Type B pancreatic cell (in vitro differentiated cells): ENCODE data around the gene CRB1. TPM values are rescaled to one million over a fixed set of nuclear protein-coding genes. Genes with fewer than 3 reads are reported as not detected.
A peak's percentile ranks its signal among the peaks of the same experiment; 100 is the strongest.

ENCODE experiments used
- DNase-seq: peaks from one replicate; pipeline ENCODE4 v3.0.0; 2021; ENCODE audit warnings: mixed read lengths; ENCODE audit not compliant: unreplicated experiment; ENCODE audit errors: extremely low spot score
- H3K27ac Mint-ChIP-seq: 2 replicates; pipeline ENCODE4 v1.8.0; 2021; ENCODE audit warnings: mild to moderate bottlenecking, mixed read lengths
- H3K27me3 Mint-ChIP-seq: 2 replicates; pipeline ENCODE4 v1.8.0; 2021; ENCODE audit warnings: mixed read lengths
- H3K36me3 Mint-ChIP-seq: 2 replicates; pipeline ENCODE4 v1.8.0; 2021; ENCODE audit warnings: mixed read lengths
- H3K4me1 Mint-ChIP-seq: one replicate; pipeline ENCODE4 v1.8.0; 2021; ENCODE audit warnings: mixed read lengths; ENCODE audit not compliant: unreplicated experiment
- H3K4me3 Mint-ChIP-seq: 2 replicates; pipeline ENCODE4 v1.8.0; 2021; ENCODE audit warnings: mild to moderate bottlenecking, mixed read lengths
- H3K9me3 Mint-ChIP-seq: 2 replicates; pipeline ENCODE4 v1.8.0; 2021; ENCODE audit warnings: mixed read lengths
- total RNA-seq: library from RNA; stranded (reverse); gene quantifications from 2 replicates; pipeline ENCODE4 v1.2.1, GENCODE V29; 2021; ENCODE audit warnings: low replicate concordance
- TF ChIP-seq, protein P1 (sequence below): fragments of 200-600 bp; sonication (generic); conservative IDR thresholded peaks from 2 replicates; pipeline ENCODE4 v1.5.0; 2021; ENCODE audit warnings: antibody characterized with exemption, mild to moderate bottlenecking

CRB1 gene
- total RNA-seq, 1 donor from 2014 or later, result 5.7 TPM

DNA sequence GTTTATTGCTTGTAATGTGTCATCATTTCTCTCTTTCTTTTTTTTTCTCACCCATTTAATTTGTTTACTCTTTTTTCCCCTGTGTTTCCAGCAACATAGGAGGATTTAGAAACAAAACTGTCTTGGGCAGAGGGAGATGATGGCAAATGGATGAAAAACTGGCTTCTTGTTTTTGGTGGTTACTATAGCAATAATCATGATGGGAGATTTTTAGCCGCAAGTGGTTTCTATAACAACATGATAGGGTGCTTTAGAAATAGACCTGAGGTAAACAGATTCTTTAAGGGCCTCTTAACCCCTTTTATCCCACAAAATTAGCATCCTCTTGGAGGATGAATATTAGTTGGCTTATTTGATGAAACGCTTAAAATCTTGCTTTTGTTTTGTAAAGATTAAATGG lies 51.6 kb downstream of the CRB1 start:
- TF ChIP-seq, protein P1, sequence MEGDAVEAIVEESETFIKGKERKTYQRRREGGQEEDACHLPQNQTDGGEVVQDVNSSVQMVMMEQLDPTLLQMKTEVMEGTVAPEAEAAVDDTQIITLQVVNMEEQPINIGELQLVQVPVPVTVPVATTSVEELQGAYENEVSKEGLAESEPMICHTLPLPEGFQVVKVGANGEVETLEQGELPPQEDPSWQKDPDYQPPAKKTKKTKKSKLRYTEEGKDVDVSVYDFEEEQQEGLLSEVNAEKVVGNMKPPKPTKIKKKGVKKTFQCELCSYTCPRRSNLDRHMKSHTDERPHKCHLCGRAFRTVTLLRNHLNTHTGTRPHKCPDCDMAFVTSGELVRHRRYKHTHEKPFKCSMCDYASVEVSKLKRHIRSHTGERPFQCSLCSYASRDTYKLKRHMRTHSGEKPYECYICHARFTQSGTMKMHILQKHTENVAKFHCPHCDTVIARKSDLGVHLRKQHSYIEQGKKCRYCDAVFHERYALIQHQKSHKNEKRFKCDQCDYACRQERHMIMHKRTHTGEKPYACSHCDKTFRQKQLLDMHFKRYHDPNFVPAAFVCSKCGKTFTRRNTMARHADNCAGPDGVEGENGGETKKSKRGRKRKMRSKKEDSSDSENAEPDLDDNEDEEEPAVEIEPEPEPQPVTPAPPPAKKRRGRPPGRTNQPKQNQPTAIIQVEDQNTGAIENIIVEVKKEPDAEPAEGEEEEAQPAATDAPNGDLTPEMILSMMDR, result no peak
- no peaks in the 10 kb centered on the region for H3K27me3 Mint-ChIP-seq
- no peak overlapping the region for H3K4me3 Mint-ChIP-seq
- DNase-seq, result no peak
- no peaks in the 10 kb centered on the region for H3K9me3 Mint-ChIP-seq
- H3K36me3 Mint-ChIP-seq, result no peaks in the 10 kb centered on the region
- H3K4me1 Mint-ChIP-seq, result peaks cover 10% of the 10 kb centered on the region
- H3K27ac Mint-ChIP-seq, result no peak overlapping the region

DNA sequence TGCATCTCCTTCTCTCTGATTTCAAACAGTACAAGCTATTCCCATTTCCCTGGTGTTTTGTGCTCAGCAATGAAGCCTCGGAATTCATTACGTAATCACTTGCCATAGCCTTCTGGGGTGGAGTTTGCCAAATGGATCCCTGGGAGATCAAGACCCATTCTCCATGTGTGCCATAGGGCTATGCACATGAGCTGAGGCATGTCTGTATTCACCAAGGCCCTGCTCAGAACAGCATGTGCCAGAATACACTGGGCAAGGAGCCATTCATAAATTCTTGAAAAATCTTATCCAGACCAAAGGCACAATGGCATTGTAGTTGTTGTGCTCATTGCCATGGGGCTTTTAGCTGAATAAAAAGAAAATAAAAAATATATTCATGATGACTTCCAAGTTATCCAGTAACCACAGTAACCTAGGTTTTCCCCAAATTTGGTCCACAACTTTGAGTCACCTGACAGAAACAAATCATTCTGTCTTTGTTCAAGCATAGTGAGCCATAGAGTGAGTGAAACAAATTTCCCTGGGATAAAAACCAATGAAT lies 53.0 kb downstream of the CRB1 start:
- Mint-ChIP-seq H3K36me3 (no peaks in the 10 kb centered on the region), H3K27ac (no peak overlapping the region)
- no peak for DNase-seq

DNA sequence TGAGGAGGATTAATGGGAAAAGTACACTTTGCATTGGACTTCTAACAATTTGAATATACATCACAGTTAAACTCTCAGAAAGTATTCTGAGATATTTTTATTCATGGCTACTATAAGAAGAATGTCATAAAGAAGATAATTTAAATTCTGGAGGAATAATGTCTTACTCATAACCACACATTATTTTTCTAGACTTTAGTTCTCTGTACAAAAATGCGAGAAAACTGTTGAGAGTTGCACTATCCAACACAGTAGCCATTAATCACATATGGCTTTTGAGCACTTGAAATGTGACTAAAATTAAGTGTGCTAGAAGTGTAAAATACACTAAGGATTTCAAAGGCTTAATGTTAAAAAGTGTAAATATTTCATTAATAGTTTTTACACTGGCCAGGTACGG lies 53.8 kb downstream of the CRB1 start:
- Mint-ChIP-seq H3K9me3 (no peaks in the 10 kb centered on the region), H3K27ac (no peak overlapping the region), H3K36me3 (no peaks in the 10 kb centered on the region), H3K4me1 (peaks cover 3% of the 10 kb centered on the region), H3K4me3 (no peak overlapping the region), H3K27me3 (no peaks in the 10 kb centered on the region)
- no peak for DNase-seq
- TF ChIP-seq, protein P1, result no peak

More for the DNA sequence above, 53.0 kb downstream of the CRB1 start:
- TF ChIP-seq, protein P1, result no peak
- Mint-ChIP-seq H3K27me3 (no peaks in the 10 kb centered on the region), H3K9me3 (no peaks in the 10 kb centered on the region), H3K4me1 (peaks cover 3% of the 10 kb centered on the region), H3K4me3 (no peak overlapping the region)

DNA sequence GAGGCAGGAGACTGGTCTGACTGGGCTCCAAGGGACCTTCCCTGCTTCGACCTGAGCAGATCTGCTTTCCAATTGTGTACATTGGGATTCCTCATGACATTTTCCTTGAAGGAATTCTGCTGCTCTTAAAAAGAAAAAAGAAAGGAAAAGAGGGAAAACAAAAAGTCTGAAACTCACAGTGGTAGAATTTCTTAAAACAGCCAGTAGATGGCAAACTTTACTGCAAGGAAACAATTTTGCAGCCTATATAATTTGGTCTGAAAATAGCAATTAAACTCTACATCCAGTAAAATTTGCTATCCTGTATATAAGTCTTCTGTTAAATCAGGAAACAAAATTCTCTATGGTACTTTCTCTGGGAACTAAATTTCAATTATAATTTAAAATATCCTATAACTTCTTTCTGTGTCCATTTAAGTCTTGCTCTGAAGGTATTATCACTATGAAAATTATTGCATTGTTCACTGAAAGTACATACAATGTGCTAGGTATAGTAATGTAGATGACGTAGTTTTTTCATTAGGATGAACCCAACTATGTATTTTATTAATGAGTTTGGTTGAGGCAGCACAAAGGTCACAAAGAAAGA lies 59.8 kb downstream of the CRB1 start:
- Mint-ChIP-seq H3K9me3 (no peaks in the 10 kb centered on the region), H3K27me3 (no peaks in the 10 kb centered on the region), H3K4me1 (peaks cover 8% of the 10 kb centered on the region), H3K4me3 (no peak overlapping the region), H3K27ac (no peak overlapping the region), H3K36me3 (no peaks in the 10 kb centered on the region)
- DNase-seq, result no peak
- TF ChIP-seq, protein P1, result peak; percentile 80

DNA sequence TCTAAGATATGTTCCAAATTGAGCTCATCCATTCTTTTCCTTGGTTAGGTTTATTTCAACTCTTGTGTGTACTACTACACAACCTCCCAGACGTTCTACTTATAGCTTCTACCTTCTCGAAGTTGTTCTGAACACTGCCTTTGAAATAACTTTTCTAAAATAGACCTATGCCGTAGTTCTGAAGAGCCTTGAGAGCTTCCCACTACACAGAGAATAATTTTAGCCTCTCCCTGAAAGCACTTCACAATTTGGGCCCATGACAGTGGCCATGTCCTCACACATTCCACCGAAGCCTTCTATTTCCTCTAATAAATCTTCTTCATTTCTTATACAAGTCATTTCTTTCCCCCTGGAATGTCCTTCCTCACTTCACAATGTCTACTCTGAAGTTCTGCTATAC lies 62.2 kb downstream of the CRB1 start:
- TF ChIP-seq, protein P1, result no peak
- Mint-ChIP-seq H3K4me3 (no peak overlapping the region), H3K27me3 (no peaks in the 10 kb centered on the region), H3K27ac (no peak overlapping the region), H3K4me1 (peaks cover 10% of the 10 kb centered on the region), H3K9me3 (peaks cover 5% of the 10 kb centered on the region), H3K36me3 (peaks cover 3% of the 10 kb centered on the region)
- DNase-seq, result no peak
